Transverse colon (tissue), 4 donors: ENCODE results near the gene SMDT1. TPM values are rescaled to one million over a fixed set of nuclear protein-coding genes. Genes with fewer than 3 reads are reported as not detected.

Experiments
- DNase-seq: peaks from one replicate; pipeline ENCODE4 v3.0.0-alpha.2; 2019
- H3K27ac ChIP-seq, 4 donors: fragments of 200-600 bp; sonication (generic); 2 replicates each; pipeline ENCODE4 v1.5.1; 2016 to 2018; ENCODE audit warnings: inconsistent platforms in 4 of 4
- H3K27me3 ChIP-seq: fragments of 200-600 bp; sonication (generic); 2 replicates; pipeline ENCODE4 v1.5.1; 2017; ENCODE audit warnings: inconsistent platforms
- H3K36me3 ChIP-seq, 4 donors: fragments of 200-600 bp; sonication (generic); 2 replicates each; pipeline ENCODE4 v1.5.1; 2017 to 2019; ENCODE audit warnings: inconsistent platforms in 4 of 4
- H3K4me1 ChIP-seq, 4 donors: fragments of 200-600 bp; sonication (generic); 2 replicates each; pipeline ENCODE4 v1.5.1; 2017 to 2020; ENCODE audit warnings: inconsistent platforms in 4 of 4
- H3K4me3 ChIP-seq, 4 donors: fragments of 200-600 bp; sonication (generic); 1 replicate in 1 of 4; 2 replicates in 3 of 4; pipeline versions ENCODE4 v1.5.1 to v1.6.1; 2017 to 2019; ENCODE audit warnings: inconsistent platforms in 4 of 4
- H3K9me3 ChIP-seq, 2 donors: fragments of 200-600 bp; sonication (generic); 2 replicates each; pipeline ENCODE4 v1.5.1; 2017 to 2019; ENCODE audit warnings: inconsistent platforms in 2 of 2
- EP300 ChIP-seq: sonication (generic); formaldehyde crosslinking; IDR thresholded peaks from one replicate; pipeline ENCODE4 v1.6.1; 2017; ENCODE audit warnings: antibody characterized with exemption, low read depth
- POLR2A ChIP-seq: fragments of 450-650 bp; IDR thresholded peaks from one replicate; pipeline ENCODE4 v1.6.1; 2016; ENCODE audit warnings: antibody characterized with exemption, mild to moderate bottlenecking, moderate library complexity
- POLR2AphosphoS5 ChIP-seq, 3 donors: sonication (generic); formaldehyde crosslinking; IDR thresholded peaks; one replicate each; pipeline ENCODE4 v1.6.1; 2016; ENCODE audit warnings: antibody characterized with exemption in 3 of 3
- WGBS, 2 donors: methylation state at CpG; one replicate each; pipeline ENCODE4 v1.1.5; 2018; ENCODE audit warnings: low coverage in 1 of 2; 5-methylcytosine and 5-hydroxymethylcytosine counted together
- in situ Hi-C, 4 donors: fragments of 200-750 bp; cut with MboI; loops; one replicate each; pipeline versions ENCODE4 v1.15.0 to v1.15.1; 2017; ENCODE audit warnings: low sequenced_read_pairs in 3 of 4, low pct_ligation_motif_present in 1 of 4, low pct_unique_long_range_greater_than_20kb in 1 of 4
- intact Hi-C: fragments of 100-400 bp; cut with DNase I; formaldehyde crosslinking; loops from one replicate; pipeline ENCODE4 v1.15.1; 2023; ENCODE audit warnings: low total_unique reads
- total RNA-seq, 4 donors: library from RNA; depleted of rRNA; stranded (reverse); fragments of >200 nt; gene quantifications; one replicate each; pipeline ENCODE4 v1.1.0, GENCODE V29; 2016
- TF ChIP-seq, protein P1 (sequence below), 5 experiments: fragments of 200-600 bp in 3 of 5; fragments of 450-650 bp in 2 of 5; sonication (generic) in 3 of 5; IDR thresholded peaks; 1 replicate in 2 of 5; 2 replicates in 3 of 5; pipeline ENCODE4 v1.5.1; 2016 to 2017; ENCODE audit warnings: antibody characterized with exemption in 5 of 5, inconsistent platforms in 3 of 5, mild to moderate bottlenecking in 2 of 5, moderate library complexity in 1 of 5

The SMDT1 gene
- total RNA-seq, 4 donors from 2014 or later: 4.8 to 44.9 (median 18.8) TPM

- TF ChIP-seq POLR2A (no peak), EP300 (no peak)
- intact Hi-C loops: no loop called here
- no peaks in the 10 kb centered on the region for H3K36me3 ChIP-seq
- in situ Hi-C loops: no loop called here
- no peaks in the 10 kb centered on the region for H3K27me3 ChIP-seq
- H3K4me1 ChIP-seq: no peaks in the 10 kb centered on the region
- no peak overlapping the region for H3K27ac ChIP-seq
- H3K4me3 ChIP-seq: no peak overlapping the region
- H3K9me3 ChIP-seq: peaks cover 9 to 11% of the 10 kb centered on the region in 2 donors
- DNase-seq: no peak
These were observed 37.7 kb upstream of the SMDT1 start for GRCh38 chr22:42041784-42042183.

- no peaks in the 10 kb centered on the region for H3K27me3 ChIP-seq
- no peaks in the 10 kb centered on the region for H3K9me3 ChIP-seq
- no peak for DNase-seq
- in situ Hi-C loops (no loop called here), intact Hi-C loops (no loop called here)
- TF ChIP-seq EP300 (no peak), POLR2A (no peak), POLR2AphosphoS5 (IDR thresholded peaks at IDR 0.05) (no peak)
- TF ChIP-seq, protein P1, sequence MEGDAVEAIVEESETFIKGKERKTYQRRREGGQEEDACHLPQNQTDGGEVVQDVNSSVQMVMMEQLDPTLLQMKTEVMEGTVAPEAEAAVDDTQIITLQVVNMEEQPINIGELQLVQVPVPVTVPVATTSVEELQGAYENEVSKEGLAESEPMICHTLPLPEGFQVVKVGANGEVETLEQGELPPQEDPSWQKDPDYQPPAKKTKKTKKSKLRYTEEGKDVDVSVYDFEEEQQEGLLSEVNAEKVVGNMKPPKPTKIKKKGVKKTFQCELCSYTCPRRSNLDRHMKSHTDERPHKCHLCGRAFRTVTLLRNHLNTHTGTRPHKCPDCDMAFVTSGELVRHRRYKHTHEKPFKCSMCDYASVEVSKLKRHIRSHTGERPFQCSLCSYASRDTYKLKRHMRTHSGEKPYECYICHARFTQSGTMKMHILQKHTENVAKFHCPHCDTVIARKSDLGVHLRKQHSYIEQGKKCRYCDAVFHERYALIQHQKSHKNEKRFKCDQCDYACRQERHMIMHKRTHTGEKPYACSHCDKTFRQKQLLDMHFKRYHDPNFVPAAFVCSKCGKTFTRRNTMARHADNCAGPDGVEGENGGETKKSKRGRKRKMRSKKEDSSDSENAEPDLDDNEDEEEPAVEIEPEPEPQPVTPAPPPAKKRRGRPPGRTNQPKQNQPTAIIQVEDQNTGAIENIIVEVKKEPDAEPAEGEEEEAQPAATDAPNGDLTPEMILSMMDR (IDR thresholded peaks at IDR 0.05): no peak
- no peaks in the 10 kb centered on the region for H3K4me1 ChIP-seq
- no peaks in the 10 kb centered on the region for H3K36me3 ChIP-seq
- no peak overlapping the region for H3K4me3 ChIP-seq
- WGBS, 2 donors: 75 to 100% methylated on average over 1 to 2 of the region's 2 CpGs
- no peak overlapping the region for H3K27ac ChIP-seq
These were observed 28.8 kb upstream of the SMDT1 start for GRCh38 chr22:42050641-42051180.

DNA sequence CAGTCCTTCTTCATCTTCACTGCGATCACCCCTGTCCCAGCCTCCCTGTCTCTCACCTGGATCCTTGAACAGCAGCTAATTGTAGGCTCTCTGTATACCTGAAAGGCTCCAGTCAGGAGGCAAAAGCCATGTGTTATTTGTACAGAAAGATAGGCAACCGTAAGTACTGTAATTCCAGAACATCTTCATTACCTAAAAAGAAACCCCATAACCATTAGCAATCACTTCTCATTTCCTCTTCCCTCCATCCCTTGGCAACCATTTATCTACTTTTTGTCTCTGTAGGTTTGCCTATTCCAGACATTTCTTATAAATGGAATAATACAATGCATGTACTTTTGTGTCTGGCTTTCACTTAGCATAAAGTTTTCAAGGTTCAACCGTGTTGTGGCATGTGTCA, 26.7 kb upstream of the SMDT1 start:
- 69 to 88% methylated on average over 2 to 3 of the region's 3 CpGs for WGBS, 2 donors
- Histone ChIP-seq H3K27me3 (no peaks in the 10 kb centered on the region), H3K9me3 (peaks cover 11 to 15% of the 10 kb centered on the region in 2 donors), H3K36me3 (peaks cover 0 to 5% (median 0%) of the 10 kb centered on the region in 4 donors), H3K4me1 (no peaks in the 10 kb centered on the region), H3K4me3 (no peak overlapping the region), H3K27ac (no peak overlapping the region)
- no peak for DNase-seq
- in situ Hi-C loops (no loop called here), intact Hi-C loops (no loop called here)
- TF ChIP-seq, protein P1 (IDR thresholded peaks at IDR 0.05): no peak
- no peak for TF ChIP-seq EP300
- TF ChIP-seq POLR2A: no peak
- no peak for TF ChIP-seq POLR2AphosphoS5 (IDR thresholded peaks at IDR 0.05)

- 92 to 100% methylated on average over 1 of the region's 1 CpG for WGBS, 2 donors
- TF ChIP-seq POLR2AphosphoS5 (IDR thresholded peaks at IDR 0.05) (no peak), EP300 (no peak), POLR2A (no peak)
- TF ChIP-seq, protein P1 (IDR thresholded peaks at IDR 0.05): no peak
- intact Hi-C loops: no loop called here
- Histone ChIP-seq H3K27ac (no peak overlapping the region), H3K9me3 (peaks cover 11 to 15% of the 10 kb centered on the region in 2 donors), H3K4me3 (no peak overlapping the region), H3K27me3 (no peaks in the 10 kb centered on the region), H3K4me1 (no peaks in the 10 kb centered on the region), H3K36me3 (peaks cover 0 to 25% (median 11%) of the 10 kb centered on the region in 4 donors)
- no peak for DNase-seq
- in situ Hi-C loops: no loop called here
These were observed 22.6 kb upstream of the SMDT1 start for GRCh38 chr22:42056757-42057511.
